LNCaP clone FGC (cell line): ENCODE measurements around the gene SCEL.

ENCODE experiments used
- DNase-seq: peaks from one replicate; pipeline ENCODE4 v3.0.0-alpha.2; 2011; ENCODE audit warnings: low read depth
- H3K4me3 ChIP-seq: 2 replicates; pipeline ENCODE4 v1.5.1; 2011; ENCODE audit warnings: mild to moderate bottlenecking, low read depth, low read length, control low read depth
- CTCF ChIP-seq: IDR thresholded peaks from 2 replicates; pipeline ENCODE4 v1.5.1; 2012; ENCODE audit warnings: mild to moderate bottlenecking; ENCODE audit not compliant: control insufficient read depth, insufficient read depth; ENCODE audit errors: extremely low read depth

SCEL gene

GRCh38 chr13:77574096-77574495 lies 38.6 kb downstream of the SCEL start:
- no peak for TF ChIP-seq CTCF
- DNase-seq: no peak

GRCh38 chr13:77579959-77580358 lies 44.5 kb downstream of the SCEL start:
- TF ChIP-seq CTCF: no peak
- H3K4me3 ChIP-seq: no peak overlapping the region
- no peak for DNase-seq

More at GRCh38 chr13:77574096-77574495, 38.6 kb downstream of the SCEL start:
- no peak overlapping the region for H3K4me3 ChIP-seq

GRCh38 chr13:77580748-77581147 lies 45.2 kb downstream of the SCEL start:
- no peak for TF ChIP-seq CTCF
- H3K4me3 ChIP-seq: no peak overlapping the region
- DNase-seq: no peak

GRCh38 chr13:77583581-77583980 lies 48.1 kb downstream of the SCEL start:
- TF ChIP-seq CTCF: no peak
- H3K4me3 ChIP-seq: no peak overlapping the region

GRCh38 chr13:77584106-77584505 lies 48.6 kb downstream of the SCEL start:
- no peak for TF ChIP-seq CTCF
- H3K4me3 ChIP-seq: no peak overlapping the region
- DNase-seq: no peak

More at GRCh38 chr13:77583581-77583980, 48.1 kb downstream of the SCEL start:
- DNase-seq: no peak

GRCh38 chr13:77595166-77595810 lies 59.8 kb downstream of the SCEL start:
- TF ChIP-seq CTCF: no peak
- DNase-seq: no peak
- H3K4me3 ChIP-seq: no peak overlapping the region

- DNase-seq: no peak
- no peak for TF ChIP-seq CTCF
- H3K4me3 ChIP-seq: no peak overlapping the region
Observed at GRCh38 chr13:77596777-77597176, 61.3 kb downstream of the SCEL start.
